Measurements from ENCODE around the gene KRTAP19-1. TPM values are rescaled to one million over a fixed set of nuclear protein-coding genes. Genes with fewer than 3 reads are reported as not detected.

The KRTAP19-1 gene
- total and polyA plus RNA-seq, 12 donors = not detected

DNA sequence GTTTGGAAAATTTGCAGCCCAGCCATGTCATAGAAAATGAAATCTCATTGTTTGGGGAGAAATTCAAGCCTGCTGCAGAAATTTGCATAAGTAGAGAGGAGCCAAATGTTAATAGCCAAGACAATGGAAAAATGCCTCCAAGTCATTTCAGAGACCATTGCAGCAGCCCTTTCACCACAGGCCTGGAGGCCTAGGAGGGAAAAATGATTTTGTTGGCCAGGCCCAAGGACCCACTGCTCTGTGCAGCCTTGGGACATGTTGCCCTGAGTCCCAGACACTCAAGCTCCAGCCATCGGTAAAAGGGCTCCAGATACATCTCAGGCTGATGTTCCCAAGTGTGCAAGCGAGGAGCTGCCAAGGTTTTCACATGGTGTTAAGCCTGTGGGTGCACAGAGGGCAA lies 6.0 kb upstream of the KRTAP19-1 start:
- DNase-seq (no peak), ATAC-seq (no peak)
- no peak for TF ChIP-seq CTCF (IDR thresholded peaks at IDR 0.05)
- Histone ChIP-seq H3K27ac (no peak overlapping the region), H3K36me3 (no peaks in the 10 kb centered on the region), H3K9me3 (peaks cover 0 to 27% (median 4%) of the 10 kb centered on the region in 11 donors), H3K27me3 (no peaks in the 10 kb centered on the region), H3K4me3 (no peak overlapping the region), H3K4me1 (peaks cover 0 to 7% (median 0%) of the 10 kb centered on the region in 9 donors)
- intact Hi-C loops (cut with DNase I) = no loop called here
- WGBS, 2 donors = 74 to 75% methylated on average over 2 of the region's 2 CpGs

DNA sequence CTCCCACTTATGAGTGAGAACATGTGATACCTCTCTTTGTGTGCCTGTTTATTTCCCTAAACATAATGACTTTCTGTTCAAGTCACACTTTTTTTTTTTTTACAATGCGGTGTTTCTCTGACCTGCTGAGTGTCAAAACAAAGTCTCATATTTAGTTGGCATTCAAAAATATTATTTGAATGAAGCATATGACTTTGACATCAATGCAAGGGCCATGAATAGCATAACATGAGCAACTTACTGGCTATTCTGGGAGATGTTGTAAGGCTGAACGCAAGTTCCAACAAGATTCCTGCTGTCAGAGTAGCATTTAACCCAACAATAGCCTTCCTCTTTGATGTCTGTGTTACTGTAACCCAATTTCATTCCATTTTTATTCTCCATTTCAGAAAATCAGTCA lies 2.0 kb upstream of the KRTAP19-1 start:
- Histone ChIP-seq H3K27me3 (no peaks in the 10 kb centered on the region), H3K9me3 (peaks cover 0 to 18% (median 4%) of the 10 kb centered on the region in 11 donors), H3K36me3 (no peaks in the 10 kb centered on the region), H3K4me3 (no peak overlapping the region), H3K4me1 (peaks cover 0 to 19% (median 0%) of the 10 kb centered on the region in 9 donors), H3K27ac (peak overlapping the region in 5 of 10 donors; percentile 43 to 79 (median 60))
- DNase-seq (no peak), ATAC-seq (peak in 6 of 8 donors; percentile 78 to 93 (median 89))
- 25 to 44% methylated on average over 2 of the region's 2 CpGs for WGBS, 2 donors
- intact Hi-C loops (cut with DNase I) = no loop called here
- no peak for TF ChIP-seq CTCF (IDR thresholded peaks at IDR 0.05)

GRCh38 chr21:30479259-30479658 lies 908 bp downstream of the KRTAP19-1 start:
- Histone ChIP-seq H3K36me3 (no peaks in the 10 kb centered on the region), H3K9me3 (no peaks in the 10 kb centered on the region), H3K4me3 (no peak overlapping the region), H3K27ac (peak overlapping the region in 4 of 10 donors; percentile 13 to 79 (median 60)), H3K4me1 (peaks cover 0 to 19% (median 0%) of the 10 kb centered on the region in 9 donors), H3K27me3 (no peaks in the 10 kb centered on the region)
- DNase-seq (no peak), ATAC-seq (peak in 6 of 8 donors; percentile 11 to 79 (median 38))
- 20 to 24% methylated on average over 4 of the region's 4 CpGs for WGBS, 2 donors
- intact Hi-C loops (cut with DNase I) = no loop called here
- no peak for TF ChIP-seq CTCF (IDR thresholded peaks at IDR 0.05)

- WGBS, 2 donors = 19 to 20% methylated on average over 3 of the region's 3 CpGs
- no peaks in the 10 kb centered on the region for H3K27me3 ChIP-seq
- no peak for DNase-seq
- intact Hi-C loops (cut with DNase I) = no loop called here
- H3K4me1 ChIP-seq = peaks cover 0 to 19% (median 0%) of the 10 kb centered on the region in 9 donors
- peak overlapping the region in 4 of 10 donors; percentile 13 to 66 (median 54) for H3K27ac ChIP-seq
- no peak for ATAC-seq
- no peak for TF ChIP-seq CTCF (IDR thresholded peaks at IDR 0.05)
- H3K9me3 ChIP-seq = no peaks in the 10 kb centered on the region
- no peak overlapping the region for H3K4me3 ChIP-seq
- no peaks in the 10 kb centered on the region for H3K36me3 ChIP-seq
Observed at GRCh38 chr21:30478004-30478403, 2.2 kb downstream of the KRTAP19-1 start.

Data from heart right ventricle (tissue), 16 donors.